ENCODE results near the gene DMKN. TPM values are rescaled to one million over a fixed set of nuclear protein-coding genes. Genes with fewer than 3 reads are reported as not detected.

Gene DMKN
- total and polyA plus RNA-seq, 4 donors = 79.0 to 278 (median 106) TPM

GRCh38 chr19:35521124-35521743 lies 7.8 kb upstream of the DMKN start:
- ATAC-seq (ENCODE audit: insufficient read depth, low FRiP score) (no peak), DNase-seq (no peak)
- Histone ChIP-seq H3K9me3 (ENCODE audit: control insufficient read depth in 4 of 4, insufficient read depth in 3 of 4, low read length in 3 of 4) (no peaks in the 10 kb centered on the region), H3K27ac (ENCODE audit: low read depth in 1 of 2, low read length in 1 of 2) (no peak overlapping the region), H3K9ac (ENCODE audit: insufficient read depth in 1 of 2, low read length in 2 of 2) (no peak overlapping the region), H3K27me3 (ENCODE audit: control insufficient read depth in 3 of 3, insufficient read depth in 3 of 3, low read length in 2 of 3) (peaks cover 0 to 12% (median 4%) of the 10 kb centered on the region in 3 donors), H3K4me1 (ENCODE audit: control insufficient read depth in 5 of 5, insufficient read depth in 5 of 5, low read length in 5 of 5) (peaks cover 0 to 3% (median 0%) of the 10 kb centered on the region in 5 donors), H3K36me3 (ENCODE audit: control insufficient read depth in 4 of 4, insufficient read depth in 4 of 4, low read length in 4 of 4) (no peaks in the 10 kb centered on the region), H3K4me3 (no peak overlapping the region)
- TF ChIP-seq CTCF (IDR thresholded peaks at IDR 0.05; ENCODE audit: control extremely low read depth, extremely low read depth) = no peak
- 68 to 75% methylated on average over 16 of the region's 16 CpGs for whole genome bisulfite sequencing, 2 donors

- no peak overlapping the region for H3K4me3 ChIP-seq
- WGBS, 2 donors = 56 to 62% methylated on average over 7 of the region's 7 CpGs
These were observed 5.8 kb upstream of the DMKN start for GRCh38 chr19:35519291-35519690.

GRCh38 chr19:35518313-35518712 lies 4.9 kb upstream of the DMKN start:
- peak; percentile 46 to 66 (median 56) for DNase-seq
- 56 to 82% methylated on average over 6 of the region's 6 CpGs for WGBS, 2 donors
- Histone ChIP-seq H3K27ac (ENCODE audit: low read depth in 1 of 2, low read length in 1 of 2) (peak overlapping the region in 1 of 2 donors; percentile 15), H3K9me3 (ENCODE audit: control insufficient read depth in 4 of 4, insufficient read depth in 3 of 4, low read length in 3 of 4) (no peaks in the 10 kb centered on the region), H3K4me1 (ENCODE audit: control insufficient read depth in 5 of 5, insufficient read depth in 5 of 5, low read length in 5 of 5) (peaks cover 0 to 5% (median 0%) of the 10 kb centered on the region in 5 donors), H3K4me3 (no peak overlapping the region), H3K9ac (ENCODE audit: insufficient read depth in 1 of 2, low read length in 2 of 2) (no peak overlapping the region), H3K27me3 (ENCODE audit: control insufficient read depth in 3 of 3, insufficient read depth in 3 of 3, low read length in 2 of 3) (peaks cover 0 to 2% (median 0%) of the 10 kb centered on the region in 3 donors), H3K36me3 (ENCODE audit: control insufficient read depth in 4 of 4, insufficient read depth in 4 of 4, low read length in 4 of 4) (no peaks in the 10 kb centered on the region)
- TF ChIP-seq CTCF (IDR thresholded peaks at IDR 0.05; ENCODE audit: control extremely low read depth, extremely low read depth) = no peak
- no peak for ATAC-seq (ENCODE audit: insufficient read depth, low FRiP score)

More at GRCh38 chr19:35519291-35519690, 5.8 kb upstream of the DMKN start:
- ATAC-seq (ENCODE audit: insufficient read depth, low FRiP score) = no peak
- Histone ChIP-seq H3K27ac (ENCODE audit: low read depth in 1 of 2, low read length in 1 of 2) (no peak overlapping the region), H3K36me3 (ENCODE audit: control insufficient read depth in 4 of 4, insufficient read depth in 4 of 4, low read length in 4 of 4) (no peaks in the 10 kb centered on the region), H3K9ac (ENCODE audit: insufficient read depth in 1 of 2, low read length in 2 of 2) (no peak overlapping the region), H3K27me3 (ENCODE audit: control insufficient read depth in 3 of 3, insufficient read depth in 3 of 3, low read length in 2 of 3) (peaks cover 0 to 6% (median 0%) of the 10 kb centered on the region in 3 donors), H3K9me3 (ENCODE audit: control insufficient read depth in 4 of 4, insufficient read depth in 3 of 4, low read length in 3 of 4) (no peaks in the 10 kb centered on the region), H3K4me1 (ENCODE audit: control insufficient read depth in 5 of 5, insufficient read depth in 5 of 5, low read length in 5 of 5) (peaks cover 0 to 4% (median 0%) of the 10 kb centered on the region in 5 donors)
- DNase-seq = no peak
- TF ChIP-seq CTCF (IDR thresholded peaks at IDR 0.05; ENCODE audit: control extremely low read depth, extremely low read depth) = no peak

Measured in lung (tissue), 12 donors.